Neural progenitor cell (in vitro differentiated cells): Measurements from ENCODE around the gene TRAF3.

Source experiments
- CTCF ChIP-seq: fragments of 200-600 bp; sonication (generic); IDR thresholded peaks from 2 replicates; pipeline ENCODE4 v1.5.1; 2017; ENCODE audit warnings: antibody characterized with exemption, mild to moderate bottlenecking
- EZH2 ChIP-seq: fragments of 200-600 bp; sonication (generic); IDR thresholded peaks from 2 replicates; pipeline ENCODE4 v1.6.1; 2017; ENCODE audit warnings: antibody characterized with exemption, mild to moderate bottlenecking, moderate library complexity
- EZH2phosphoT487 ChIP-seq: fragments of 200-600 bp; sonication (generic); IDR thresholded peaks from 2 replicates; pipeline ENCODE4 v1.6.1; 2017; ENCODE audit warnings: antibody characterized with exemption

DNA sequence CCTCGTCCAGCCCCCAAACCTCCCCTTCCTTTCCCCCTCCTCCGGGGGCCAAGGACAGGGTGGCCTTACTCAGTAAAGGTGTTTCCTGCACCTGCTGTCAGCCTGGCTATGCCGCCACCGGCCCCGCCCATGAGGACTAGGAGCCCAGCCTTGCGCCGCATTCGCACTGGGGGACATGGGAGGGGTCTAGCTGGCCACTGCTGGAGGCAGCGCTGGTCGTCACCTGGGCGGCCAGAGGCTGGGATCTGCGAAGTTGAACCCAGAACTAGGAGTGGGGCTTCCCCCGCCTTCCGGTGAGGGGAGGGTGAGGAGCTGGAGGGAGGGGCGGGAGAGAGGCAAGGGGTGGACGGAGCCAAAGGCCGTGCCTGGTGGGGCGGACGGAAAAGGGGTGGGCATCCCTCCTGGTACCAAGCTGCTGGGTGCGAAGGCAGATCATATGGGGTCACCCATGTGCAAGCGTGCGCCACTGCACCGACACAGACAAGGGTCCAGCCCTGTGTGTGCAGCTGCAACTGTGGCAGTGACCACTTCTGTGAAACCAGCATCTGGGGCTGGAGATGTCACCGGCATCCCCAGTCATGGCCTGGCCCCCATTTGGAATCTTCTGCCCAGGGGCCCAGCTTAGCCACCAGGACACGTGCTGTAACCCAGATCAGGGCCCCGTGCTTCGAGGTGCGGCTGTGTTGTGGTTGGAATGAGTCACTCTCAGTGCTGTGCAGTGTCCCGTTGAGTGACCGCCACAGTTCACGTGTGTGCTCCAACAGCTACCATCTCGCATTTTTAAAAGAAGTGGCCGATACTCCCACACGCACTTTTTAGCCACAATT is 153.7 kb downstream of the TRAF3 start:
- TF ChIP-seq CTCF (no peak), EZH2 (no peak), EZH2phosphoT487 (no peak)
